ENCODE results near the gene DOK6.
A peak's percentile ranks its signal among the peaks of the same experiment; 100 is the strongest.

DOK6 gene

GRCh38 chr18:69616114-69616513 is 215.4 kb downstream of the DOK6 start:
- Histone ChIP-seq H3K27me3 (ENCODE audit: insufficient read depth, low read length) (no peaks in the 10 kb centered on the region), H2BK120ac (ENCODE audit: insufficient read depth, low read length, poor library complexity) (no peak overlapping the region), H3K4me2 (ENCODE audit: low read length) (no peak overlapping the region), H3K9me3 (ENCODE audit: insufficient read depth, low read depth, low read length) (no peaks in the 10 kb centered on the region), H2BK12ac (ENCODE audit: low read length) (no peak overlapping the region), H3K9ac (ENCODE audit: low read length) (peak overlapping the region; percentile 9), H3K4me1 (ENCODE audit: control insufficient read depth in 1 of 2, insufficient read depth in 2 of 2, low read length in 2 of 2) (no peaks in the 10 kb centered on the region), H4K8ac (ENCODE audit: low read depth, low read length) (no peak overlapping the region), H4K12ac (ENCODE audit: low read depth, low read length) (no peak overlapping the region), H3K18ac (ENCODE audit: low read length) (no peak overlapping the region), H3K79me1 (ENCODE audit: low read length) (no peaks in the 10 kb centered on the region), H2BK5ac (ENCODE audit: low read depth, low read length, poor library complexity) (no peak overlapping the region), H2AK5ac (ENCODE audit: low read length) (no peak overlapping the region), H3K27ac (ENCODE audit: low read depth, low read length) (no peak overlapping the region), H2AFZ (ENCODE audit: insufficient read depth, low read length, poor library complexity) (no peak overlapping the region), H3K79me2 (ENCODE audit: control insufficient read depth, insufficient read depth, low read length, poor library complexity) (no peaks in the 10 kb centered on the region), H3K36me3 (ENCODE audit: control insufficient read depth in 1 of 2, insufficient read depth in 2 of 2, low read length in 2 of 2) (no peaks in the 10 kb centered on the region), H4K91ac (ENCODE audit: low read depth, low read length) (no peak overlapping the region), H3K23ac (ENCODE audit: low read length) (peak overlapping the region; percentile 13), H3K4me3 (ENCODE audit: low read depth, low read length) (no peak overlapping the region), H3K4ac (ENCODE audit: low read depth, low read length) (no peak overlapping the region), H3K14ac (ENCODE audit: low read length) (no peak overlapping the region)
- no CpG with 5 or more reads among the region's 4 CpGs for WGBS (ENCODE audit: extremely low coverage, insufficient coverage, insufficient read length)
- no peak for DNase-seq

- H2AK5ac ChIP-seq (ENCODE audit: low read length) = no peak overlapping the region
- no peak overlapping the region for H3K27ac ChIP-seq (ENCODE audit: low read depth, low read length)
- no peaks in the 10 kb centered on the region for H3K36me3 ChIP-seq (ENCODE audit: control insufficient read depth in 1 of 2, insufficient read depth in 2 of 2, low read length in 2 of 2)
- no peak overlapping the region for H4K91ac ChIP-seq (ENCODE audit: low read depth, low read length)
- H3K79me2 ChIP-seq (ENCODE audit: control insufficient read depth, insufficient read depth, low read length, poor library complexity) = no peaks in the 10 kb centered on the region
- H2AFZ ChIP-seq (ENCODE audit: insufficient read depth, low read length, poor library complexity) = no peak overlapping the region
- H3K79me1 ChIP-seq (ENCODE audit: low read length) = no peaks in the 10 kb centered on the region
- no peak overlapping the region for H2BK5ac ChIP-seq (ENCODE audit: low read depth, low read length, poor library complexity)
- H3K4ac ChIP-seq (ENCODE audit: low read depth, low read length) = no peak overlapping the region
- H3K14ac ChIP-seq (ENCODE audit: low read length) = no peak overlapping the region
- H4K8ac ChIP-seq (ENCODE audit: low read depth, low read length) = no peak overlapping the region
- no peak for DNase-seq
- no peak overlapping the region for H3K23ac ChIP-seq (ENCODE audit: low read length)
- H2BK12ac ChIP-seq (ENCODE audit: low read length) = no peak overlapping the region
- no peak overlapping the region for H3K18ac ChIP-seq (ENCODE audit: low read length)
- H3K4me2 ChIP-seq (ENCODE audit: low read length) = no peak overlapping the region
- H3K9ac ChIP-seq (ENCODE audit: low read length) = no peak overlapping the region
- H3K9me3 ChIP-seq (ENCODE audit: insufficient read depth, low read depth, low read length) = no peaks in the 10 kb centered on the region
- H3K27me3 ChIP-seq (ENCODE audit: insufficient read depth, low read length) = no peaks in the 10 kb centered on the region
- WGBS (ENCODE audit: extremely low coverage, insufficient coverage, insufficient read length) = 100% methylated on average over 4 of the region's 4 CpGs
- H4K12ac ChIP-seq (ENCODE audit: low read depth, low read length) = no peak overlapping the region
- no peaks in the 10 kb centered on the region for H3K4me1 ChIP-seq (ENCODE audit: control insufficient read depth in 1 of 2, insufficient read depth in 2 of 2, low read length in 2 of 2)
- no peak overlapping the region for H2BK120ac ChIP-seq (ENCODE audit: insufficient read depth, low read length, poor library complexity)
- no peak overlapping the region for H3K4me3 ChIP-seq (ENCODE audit: low read depth, low read length)
These were observed 216.7 kb downstream of the DOK6 start for GRCh38 chr18:69617408-69617807.

GRCh38 chr18:69617888-69618287 is 217.2 kb downstream of the DOK6 start:
- Histone ChIP-seq H4K8ac (ENCODE audit: low read depth, low read length) (no peak overlapping the region), H3K9ac (ENCODE audit: low read length) (no peak overlapping the region), H3K27ac (ENCODE audit: low read depth, low read length) (no peak overlapping the region), H3K4ac (ENCODE audit: low read depth, low read length) (no peak overlapping the region), H2AK5ac (ENCODE audit: low read length) (no peak overlapping the region), H3K23ac (ENCODE audit: low read length) (no peak overlapping the region), H4K12ac (ENCODE audit: low read depth, low read length) (no peak overlapping the region), H3K18ac (ENCODE audit: low read length) (no peak overlapping the region), H3K27me3 (ENCODE audit: insufficient read depth, low read length) (no peaks in the 10 kb centered on the region), H3K4me2 (ENCODE audit: low read length) (no peak overlapping the region), H3K9me3 (ENCODE audit: insufficient read depth, low read depth, low read length) (no peaks in the 10 kb centered on the region), H4K91ac (ENCODE audit: low read depth, low read length) (no peak overlapping the region), H2AFZ (ENCODE audit: insufficient read depth, low read length, poor library complexity) (no peak overlapping the region), H3K4me3 (ENCODE audit: low read depth, low read length) (no peak overlapping the region), H3K14ac (ENCODE audit: low read length) (no peak overlapping the region), H3K36me3 (ENCODE audit: control insufficient read depth in 1 of 2, insufficient read depth in 2 of 2, low read length in 2 of 2) (no peaks in the 10 kb centered on the region), H3K79me1 (ENCODE audit: low read length) (no peaks in the 10 kb centered on the region), H3K4me1 (ENCODE audit: control insufficient read depth in 1 of 2, insufficient read depth in 2 of 2, low read length in 2 of 2) (no peaks in the 10 kb centered on the region), H2BK120ac (ENCODE audit: insufficient read depth, low read length, poor library complexity) (no peak overlapping the region), H2BK12ac (ENCODE audit: low read length) (no peak overlapping the region), H2BK5ac (ENCODE audit: low read depth, low read length, poor library complexity) (no peak overlapping the region), H3K79me2 (ENCODE audit: control insufficient read depth, insufficient read depth, low read length, poor library complexity) (no peaks in the 10 kb centered on the region)
- no peak for DNase-seq
- WGBS (ENCODE audit: extremely low coverage, insufficient coverage, insufficient read length) = no CpG with 5 or more reads among the region's 4 CpGs

GRCh38 chr18:69622184-69622583 is 221.5 kb downstream of the DOK6 start:
- Histone ChIP-seq H4K8ac (ENCODE audit: low read depth, low read length) (no peak overlapping the region), H3K14ac (ENCODE audit: low read length) (no peak overlapping the region), H2BK120ac (ENCODE audit: insufficient read depth, low read length, poor library complexity) (no peak overlapping the region), H3K4me2 (ENCODE audit: low read length) (no peak overlapping the region), H2BK12ac (ENCODE audit: low read length) (no peak overlapping the region), H4K91ac (ENCODE audit: low read depth, low read length) (no peak overlapping the region), H3K18ac (ENCODE audit: low read length) (no peak overlapping the region), H3K27me3 (ENCODE audit: insufficient read depth, low read length) (no peaks in the 10 kb centered on the region), H2AFZ (ENCODE audit: insufficient read depth, low read length, poor library complexity) (no peak overlapping the region), H3K79me1 (ENCODE audit: low read length) (no peaks in the 10 kb centered on the region), H3K4me3 (ENCODE audit: low read depth, low read length) (no peak overlapping the region), H3K79me2 (ENCODE audit: control insufficient read depth, insufficient read depth, low read length, poor library complexity) (no peaks in the 10 kb centered on the region), H2BK5ac (ENCODE audit: low read depth, low read length, poor library complexity) (no peak overlapping the region), H3K23ac (ENCODE audit: low read length) (no peak overlapping the region), H2AK5ac (ENCODE audit: low read length) (no peak overlapping the region), H3K9me3 (ENCODE audit: insufficient read depth, low read depth, low read length) (no peaks in the 10 kb centered on the region), H3K9ac (ENCODE audit: low read length) (no peak overlapping the region), H3K4ac (ENCODE audit: low read depth, low read length) (no peak overlapping the region), H3K27ac (ENCODE audit: low read depth, low read length) (no peak overlapping the region), H4K12ac (ENCODE audit: low read depth, low read length) (no peak overlapping the region), H3K36me3 (ENCODE audit: control insufficient read depth in 1 of 2, insufficient read depth in 2 of 2, low read length in 2 of 2) (no peaks in the 10 kb centered on the region), H3K4me1 (ENCODE audit: control insufficient read depth in 1 of 2, insufficient read depth in 2 of 2, low read length in 2 of 2) (no peaks in the 10 kb centered on the region)
- DNase-seq = no peak
- no CpG with 5 or more reads among the region's 3 CpGs for WGBS (ENCODE audit: extremely low coverage, insufficient coverage, insufficient read length)
